GM18909 (cell line): ENCODE measurements around the gene MMP25.
"Not testable (repeated sequence)": the region's sequence is repeated elsewhere in the genome, so short reads cannot be mapped to it uniquely, and the experiment has no call there.

Source experiments
- ATAC-seq: cut with Tn5 transposase; IDR thresholded peaks from one replicate; pipeline ENCODE4 v1.9.1; 2021; ENCODE audit warnings: mild to moderate bottlenecking; ENCODE audit not compliant: unreplicated experiment, poor library complexity

MMP25 gene

GRCh38 chr16:3070608-3071111 lies 24.3 kb downstream of the MMP25 start:
- no peak for ATAC-seq

- ATAC-seq: no peak
Observed at GRCh38 chr16:3071655-3072054, 25.3 kb downstream of the MMP25 start.

- not testable (repeated sequence) for ATAC-seq
Observed at GRCh38 chr16:3072148-3072547, 25.8 kb downstream of the MMP25 start.

- ATAC-seq: not testable (repeated sequence)
Observed at GRCh38 chr16:3072576-3073263, 26.4 kb downstream of the MMP25 start.

GRCh38 chr16:3073448-3073847 lies 27.1 kb downstream of the MMP25 start:
- no peak for ATAC-seq

GRCh38 chr16:3074860-3075522 lies 28.6 kb downstream of the MMP25 start:
- ATAC-seq: peak; percentile 84

GRCh38 chr16:3075523-3075915 lies 29.2 kb downstream of the MMP25 start:
- ATAC-seq: no peak

GRCh38 chr16:3075946-3076345 lies 29.6 kb downstream of the MMP25 start:
- not testable (repeated sequence) for ATAC-seq

- no peak for ATAC-seq
Observed at GRCh38 chr16:3076577-3076976, 30.2 kb downstream of the MMP25 start.

GRCh38 chr16:3080024-3080423 lies 33.7 kb downstream of the MMP25 start:
- no peak for ATAC-seq

- ATAC-seq: not testable (repeated sequence)
Observed at GRCh38 chr16:3081957-3082356, 35.6 kb downstream of the MMP25 start.

- not testable (repeated sequence) for ATAC-seq
Observed at GRCh38 chr16:3083408-3083807, 37.0 kb downstream of the MMP25 start.

- ATAC-seq: no peak
Observed at GRCh38 chr16:3084491-3084890, 38.1 kb downstream of the MMP25 start.

- ATAC-seq: no peak
Observed at GRCh38 chr16:3084969-3085670, 38.8 kb downstream of the MMP25 start.

- no peak for ATAC-seq
Observed at GRCh38 chr16:3085868-3086595, 39.7 kb downstream of the MMP25 start.

GRCh38 chr16:3086596-3087242 lies 40.4 kb downstream of the MMP25 start:
- no peak for ATAC-seq

- ATAC-seq: no peak
Observed at GRCh38 chr16:3087243-3088235, 41.2 kb downstream of the MMP25 start.

- ATAC-seq: no peak
Observed at GRCh38 chr16:3088450-3088849, 42.1 kb downstream of the MMP25 start.
